CD4-positive, CD25-positive, alpha-beta regulatory T cell (primary cell): ENCODE measurements around the gene NUP93. TPM values are rescaled to one million over a fixed set of nuclear protein-coding genes. Genes with fewer than 3 reads are reported as not detected.
"Not testable (repeated sequence)": the region's sequence is repeated elsewhere in the genome, so short reads cannot be mapped to it uniquely, and the experiment has no call there.

Experiments used
- ATAC-seq, 2 donors: fragments of 150-1000 bp; cut with Tn5 transposase; one replicate each; pipeline ENCODE4 v1.10.0; 2021; ENCODE audit warnings: low read depth in 2 of 2, moderate number of reproducible peaks in 2 of 2, moderate library complexity in 1 of 2
- DNase-seq, 3 donors: peaks; one replicate each; pipeline versions ENCODE4 v3.0.0 to v3.0.0-alpha.2; 2012 to 2022; ENCODE audit warnings: mixed read lengths in 1 of 3
- H3K27ac ChIP-seq: one replicate; pipeline ENCODE4 v1.7.0; 2013; ENCODE audit warnings: mild to moderate bottlenecking, low read length; ENCODE audit not compliant: insufficient read depth, poor library complexity, severe bottlenecking
- H3K27me3 ChIP-seq: one replicate; pipeline ENCODE4 v1.7.0; 2013; ENCODE audit warnings: low read length; ENCODE audit not compliant: control insufficient read depth, insufficient read depth
- H3K36me3 ChIP-seq: one replicate; pipeline ENCODE4 v1.7.0; 2013; ENCODE audit warnings: mild to moderate bottlenecking, low read length, moderate library complexity; ENCODE audit not compliant: control insufficient read depth, insufficient read depth
- H3K4me1 ChIP-seq: 2 replicates; pipeline ENCODE4 v1.7.0; 2013; ENCODE audit warnings: mild to moderate bottlenecking, low read length; ENCODE audit not compliant: insufficient read depth, control insufficient read depth, poor library complexity, severe bottlenecking
- H3K4me3 ChIP-seq: one replicate; pipeline ENCODE4 v1.7.0; 2013; ENCODE audit warnings: low read depth, mild to moderate bottlenecking, low read length, moderate library complexity
- H3K9me3 ChIP-seq, 2 experiments: 1 replicate in 1 of 2; 2 replicates in 1 of 2; pipeline ENCODE4 v1.7.0; 2013; ENCODE audit warnings: low read length in 2 of 2, mild to moderate bottlenecking in 1 of 2, moderate library complexity in 1 of 2; ENCODE audit not compliant: control insufficient read depth in 2 of 2
- H3K27ac Mint-ChIP-seq, 3 donors: one replicate each; pipeline ENCODE4 v1.8.0; 2020 to 2022; ENCODE audit warnings: mild to moderate bottlenecking in 3 of 3, mixed read lengths in 3 of 3, moderate library complexity in 2 of 3
- H3K27me3 Mint-ChIP-seq: one replicate; pipeline ENCODE4 v1.8.0; 2022; ENCODE audit warnings: mild to moderate bottlenecking, mixed read lengths
- H3K36me3 Mint-ChIP-seq: one replicate; pipeline ENCODE4 v1.8.0; 2020; ENCODE audit warnings: mixed read lengths
- H3K4me1 Mint-ChIP-seq, 4 donors: one replicate each; pipeline ENCODE4 v1.8.0; 2020 to 2022; ENCODE audit warnings: mixed read lengths in 4 of 4, mild to moderate bottlenecking in 1 of 4
- H3K4me3 Mint-ChIP-seq, 4 donors: one replicate each; pipeline ENCODE4 v1.8.0; 2020 to 2022; ENCODE audit warnings: mild to moderate bottlenecking in 4 of 4, mixed read lengths in 4 of 4, moderate library complexity in 3 of 4
- H3K9me3 Mint-ChIP-seq, 7 donors: one replicate each; pipeline ENCODE4 v1.8.0; 2020 to 2022; ENCODE audit warnings: mixed read lengths in 7 of 7, mild to moderate bottlenecking in 3 of 7, moderate library complexity in 2 of 7
- polyA plus RNA-seq, 4 donors: library from polyadenylated mRNA; unstranded; fragments of 300-500 nt; fragmentation: Illumina TruSeq; gene quantifications; one replicate each; pipeline ENCODE4 v1.2.3, GENCODE V29; 2021
- total RNA-seq: library from RNA; stranded (reverse); gene quantifications from one replicate; pipeline ENCODE4 v1.2.3, GENCODE V29; 2022

The NUP93 gene
- total and polyA plus RNA-seq, 5 donors from 2014 or later: 55.0 to 92.7 (median 77.8) TPM

DNA sequence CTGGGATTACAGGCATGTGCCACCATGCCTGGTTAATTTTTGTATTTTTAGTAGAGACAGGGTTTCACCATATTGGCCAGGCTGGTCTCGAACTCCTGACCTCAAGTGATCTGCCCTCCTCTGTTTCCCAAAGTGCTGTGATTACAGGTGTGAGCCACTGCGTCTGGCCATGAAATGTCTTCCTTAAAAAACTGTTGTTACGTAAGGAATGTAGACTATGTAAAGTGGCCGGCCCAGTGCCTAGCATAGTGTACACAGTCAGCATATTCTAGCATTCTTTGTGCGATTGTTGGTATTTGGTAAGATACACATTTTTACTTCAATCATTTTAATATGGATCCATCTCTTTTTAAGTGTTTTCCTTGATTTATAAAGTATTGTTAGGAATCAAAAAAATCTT, 81.7 kb downstream of the NUP93 start:
- not testable (repeated sequence) for H3K9me3 ChIP-seq, H3K4me3 ChIP-seq, H3K9me3 Mint-ChIP-seq, H3K27me3 Mint-ChIP-seq, H3K27ac ChIP-seq, H3K4me3 Mint-ChIP-seq, H3K27ac Mint-ChIP-seq, H3K36me3 ChIP-seq, H3K4me1 ChIP-seq, ATAC-seq, H3K27me3 ChIP-seq, DNase-seq
- Mint-ChIP-seq H3K4me1 (peaks cover 0 to 11% (median 4%) of the 10 kb centered on the region in 4 donors), H3K36me3 (peaks cover 18% of the 10 kb centered on the region)

DNA sequence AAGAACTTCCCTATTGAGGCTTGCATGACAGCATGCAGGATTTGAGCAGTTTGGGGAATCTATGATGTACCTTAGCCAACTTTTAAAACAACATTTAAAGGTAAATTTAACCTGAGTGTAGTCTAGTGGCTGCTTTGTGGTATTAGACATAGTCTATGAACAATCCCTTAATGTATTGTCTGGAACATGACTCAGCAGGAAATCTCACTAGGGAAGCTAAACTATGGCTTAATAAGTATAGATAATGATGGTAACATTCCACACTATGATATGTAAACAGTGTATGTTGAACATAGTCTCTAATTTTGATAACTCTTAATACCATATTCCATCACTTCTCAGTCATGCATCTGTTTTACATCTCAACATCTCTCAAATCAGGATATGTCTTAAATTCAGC, 83.0 kb downstream of the NUP93 start:
- no peaks in the 10 kb centered on the region for H3K9me3 Mint-ChIP-seq
- no peak for DNase-seq
- no peaks in the 10 kb centered on the region for H3K36me3 ChIP-seq

DNA sequence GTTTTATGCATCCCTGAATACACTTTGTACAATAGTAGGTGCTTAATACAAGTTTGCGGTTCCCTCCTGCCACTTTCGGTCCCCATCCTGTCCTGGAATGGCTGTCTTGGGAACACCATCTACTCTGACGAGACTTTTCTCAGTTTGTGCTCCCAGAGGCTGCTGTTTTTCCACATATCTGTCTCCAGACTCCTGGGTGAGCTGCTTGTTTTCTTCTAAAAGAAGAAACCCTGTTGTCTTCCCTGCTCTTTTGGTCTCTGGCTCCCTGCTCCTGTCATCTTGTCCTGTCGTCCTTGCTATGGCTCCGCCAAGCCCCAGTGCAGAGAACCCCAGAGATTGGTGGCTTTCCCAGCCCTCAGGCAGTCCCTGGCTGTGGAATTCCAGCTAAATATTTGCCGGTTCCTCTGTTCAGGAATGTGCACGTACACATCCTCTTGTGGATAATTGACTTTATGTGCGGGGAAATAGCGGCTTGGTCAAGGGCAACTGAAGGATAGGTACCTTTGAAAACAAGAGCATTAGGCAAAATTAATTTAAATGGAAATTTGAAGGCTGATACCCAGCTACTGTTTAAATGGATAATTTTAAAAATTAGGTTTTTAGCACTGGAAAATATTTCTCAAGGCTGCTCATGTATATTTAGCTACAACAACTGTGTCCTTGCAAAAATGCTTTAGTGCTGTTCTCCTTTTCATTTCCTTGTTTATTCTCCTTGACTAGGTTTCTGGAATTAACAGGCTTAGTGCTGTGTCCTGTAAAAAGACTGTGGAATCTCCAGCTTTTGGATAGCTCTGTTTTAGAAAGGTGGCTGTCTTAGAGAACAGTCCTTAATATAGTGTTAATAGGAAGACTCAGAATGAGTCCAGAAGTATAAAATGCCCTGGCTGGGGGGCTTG, 84.9 kb downstream of the NUP93 start:
- Histone ChIP-seq H3K4me3 (no peak overlapping the region), H3K9me3 (no peaks in the 10 kb centered on the region), H3K36me3 (peaks cover 11% of the 10 kb centered on the region), H3K27ac (no peak overlapping the region), H3K4me1 (no peaks in the 10 kb centered on the region), H3K27me3 (no peaks in the 10 kb centered on the region)
- Mint-ChIP-seq H3K4me1 (peaks cover 0 to 5% (median 3%) of the 10 kb centered on the region in 4 donors), H3K9me3 (no peaks in the 10 kb centered on the region), H3K27me3 (no peaks in the 10 kb centered on the region), H3K4me3 (no peak overlapping the region), H3K36me3 (peaks cover 6% of the 10 kb centered on the region), H3K27ac (no peak overlapping the region)
- DNase-seq (no peak), ATAC-seq (no peak)

More for the DNA sequence above, 83.0 kb downstream of the NUP93 start:
- H3K4me3 ChIP-seq: no peak overlapping the region
- H3K27ac ChIP-seq: no peak overlapping the region
- Mint-ChIP-seq H3K36me3 (peaks cover 11% of the 10 kb centered on the region), H3K27me3 (no peaks in the 10 kb centered on the region), H3K27ac (no peak overlapping the region), H3K4me1 (peaks cover 0 to 7% (median 2%) of the 10 kb centered on the region in 4 donors), H3K4me3 (no peak overlapping the region)
- H3K9me3 ChIP-seq: no peaks in the 10 kb centered on the region
- H3K4me1 ChIP-seq: no peaks in the 10 kb centered on the region
- no peak for ATAC-seq
- H3K27me3 ChIP-seq: no peaks in the 10 kb centered on the region

DNA sequence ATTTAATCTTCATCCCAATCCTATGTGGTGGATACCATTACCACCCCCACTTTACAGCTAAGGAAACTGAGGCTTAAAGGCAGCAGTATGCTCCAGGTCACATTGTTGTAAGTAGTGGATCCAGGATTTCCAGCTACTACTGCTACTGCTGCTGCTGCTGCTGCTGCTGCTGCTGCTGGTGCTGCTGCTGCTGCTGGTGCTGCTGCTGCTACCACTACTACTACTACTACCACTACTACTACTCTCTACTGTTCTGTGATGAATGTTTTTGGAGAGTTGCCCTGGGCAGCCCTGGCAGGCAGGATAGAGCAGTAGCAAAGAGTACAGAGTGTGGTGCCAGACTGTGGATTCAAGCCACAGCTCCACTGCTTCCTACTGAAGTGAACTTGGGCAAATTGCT, 85.8 kb downstream of the NUP93 start:
- ATAC-seq: no peak
- Histone ChIP-seq H3K4me3 (no peak overlapping the region), H3K27ac (no peak overlapping the region), H3K36me3 (peaks cover 12% of the 10 kb centered on the region), H3K9me3 (no peaks in the 10 kb centered on the region), H3K27me3 (no peaks in the 10 kb centered on the region), H3K4me1 (no peaks in the 10 kb centered on the region)
- H3K27me3 Mint-ChIP-seq: no peaks in the 10 kb centered on the region
- H3K36me3 Mint-ChIP-seq: peaks cover 5% of the 10 kb centered on the region
- H3K27ac Mint-ChIP-seq: peak overlapping the region in 1 of 3 donors; percentile 32
- H3K9me3 Mint-ChIP-seq: no peaks in the 10 kb centered on the region
- DNase-seq: no peak
- H3K4me1 Mint-ChIP-seq: peaks cover 0 to 3% (median 0%) of the 10 kb centered on the region in 4 donors
- no peak overlapping the region for H3K4me3 Mint-ChIP-seq

DNA sequence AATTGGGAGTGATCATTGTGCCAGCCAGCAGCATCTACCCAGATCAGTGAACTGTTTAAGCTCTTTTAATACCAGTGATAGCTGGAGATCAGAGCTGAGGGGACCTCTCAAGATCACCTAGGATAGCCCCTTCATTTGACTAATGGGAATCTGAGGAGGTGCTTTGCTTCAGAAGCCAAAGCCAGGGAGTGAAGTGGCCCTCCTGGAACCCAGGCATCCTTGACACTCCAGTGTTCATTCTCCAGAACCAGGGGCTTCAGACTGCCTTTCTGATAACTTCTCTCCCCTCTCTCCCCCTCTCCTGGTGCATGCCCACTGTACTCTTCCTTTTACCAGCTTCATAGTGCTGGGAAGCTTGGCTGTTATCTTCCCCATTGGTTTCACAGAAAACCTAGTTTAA, 87.1 kb downstream of the NUP93 start:
- H3K36me3 ChIP-seq: peaks cover 20% of the 10 kb centered on the region
- Mint-ChIP-seq H3K4me3 (no peak overlapping the region), H3K9me3 (no peaks in the 10 kb centered on the region), H3K27me3 (no peaks in the 10 kb centered on the region), H3K4me1 (peaks cover 0 to 3% (median 0%) of the 10 kb centered on the region in 4 donors), H3K36me3 (peaks cover 15% of the 10 kb centered on the region), H3K27ac (no peak overlapping the region)
- H3K4me1 ChIP-seq: no peaks in the 10 kb centered on the region
- no peak for DNase-seq
- no peak overlapping the region for H3K27ac ChIP-seq
- H3K9me3 ChIP-seq: no peaks in the 10 kb centered on the region
- no peak for ATAC-seq
- H3K27me3 ChIP-seq: no peaks in the 10 kb centered on the region
- H3K4me3 ChIP-seq: no peak overlapping the region

DNA sequence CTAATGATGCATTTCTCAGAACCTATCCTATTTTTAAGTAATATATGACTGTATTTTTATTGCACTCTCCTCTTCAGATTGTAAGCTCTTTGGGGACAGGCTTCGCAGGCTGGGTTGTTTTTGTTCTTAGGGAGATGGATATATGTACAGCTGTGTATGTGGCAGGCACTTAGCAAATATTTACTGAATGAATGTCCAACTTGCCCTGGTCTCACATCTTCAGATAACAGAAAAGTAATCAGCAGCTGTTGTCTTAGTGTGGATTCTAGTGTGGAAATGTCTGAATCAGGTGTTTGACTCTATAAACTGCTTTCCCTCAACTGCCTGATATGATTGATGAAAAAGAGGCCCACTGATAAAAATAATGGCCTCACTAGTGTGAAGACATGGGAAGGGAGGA, 88.0 kb downstream of the NUP93 start:
- Mint-ChIP-seq H3K4me3 (no peak overlapping the region), H3K27ac (peak overlapping the region in 2 of 3 donors; percentile 6 to 7), H3K4me1 (peaks cover 0 to 3% (median 0%) of the 10 kb centered on the region in 4 donors), H3K36me3 (peaks cover 15% of the 10 kb centered on the region), H3K27me3 (no peaks in the 10 kb centered on the region), H3K9me3 (no peaks in the 10 kb centered on the region)
- Histone ChIP-seq H3K36me3 (peaks cover 27% of the 10 kb centered on the region), H3K9me3 (no peaks in the 10 kb centered on the region), H3K4me1 (no peaks in the 10 kb centered on the region), H3K4me3 (no peak overlapping the region), H3K27me3 (no peaks in the 10 kb centered on the region), H3K27ac (no peak overlapping the region)
- DNase-seq: no peak
- ATAC-seq: no peak

DNA sequence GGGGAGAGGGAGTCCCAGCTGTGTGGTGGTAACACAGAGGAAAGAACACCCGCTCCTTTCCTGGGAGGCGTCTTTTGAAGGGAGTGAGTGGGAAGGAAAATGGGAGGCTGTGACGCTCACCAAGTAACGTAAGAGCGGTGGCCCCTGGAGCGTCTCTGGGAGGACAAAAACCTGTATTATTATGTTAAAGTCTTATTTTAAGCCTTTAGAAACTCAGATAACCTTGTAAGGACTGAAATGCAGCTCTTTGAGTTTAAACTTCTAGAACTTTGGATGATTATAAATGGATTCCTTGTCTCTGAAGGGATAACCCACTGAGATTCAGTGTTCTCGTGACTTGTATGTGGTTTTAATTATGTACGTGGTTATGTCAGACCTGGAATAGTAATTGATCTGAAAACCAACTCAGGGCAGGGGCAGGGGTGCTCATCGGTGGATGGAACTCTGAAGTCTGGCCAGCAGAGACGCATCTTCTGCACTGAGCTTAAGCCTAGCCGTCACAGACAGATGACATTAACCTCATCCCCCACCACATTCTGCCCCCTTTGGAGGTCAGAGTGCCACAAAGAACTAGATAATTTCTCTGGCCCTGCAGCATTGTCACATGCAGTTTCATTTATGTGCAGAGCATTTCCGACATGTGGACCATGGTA, 93.3 kb downstream of the NUP93 start:
- Mint-ChIP-seq H3K27ac (peak overlapping the region in 1 of 3 donors; percentile 85), H3K4me1 (peaks cover 9 to 31% (median 14%) of the 10 kb centered on the region in 4 donors), H3K4me3 (no peak overlapping the region), H3K9me3 (peaks cover 0 to 1% (median 0%) of the 10 kb centered on the region in 7 donors), H3K27me3 (peaks cover 7% of the 10 kb centered on the region), H3K36me3 (peaks cover 31% of the 10 kb centered on the region)
- DNase-seq: no peak
- no peaks in the 10 kb centered on the region for H3K27me3 ChIP-seq
- no peak overlapping the region for H3K4me3 ChIP-seq
- H3K4me1 ChIP-seq: peaks cover 6% of the 10 kb centered on the region
- H3K27ac ChIP-seq: no peak overlapping the region
- H3K36me3 ChIP-seq: peaks cover 45% of the 10 kb centered on the region
- no peaks in the 10 kb centered on the region for H3K9me3 ChIP-seq
- ATAC-seq: no peak
